H1 (cell line): ENCODE results near the gene ATL3. TPM values are rescaled to one million over a fixed set of nuclear protein-coding genes. Genes with fewer than 3 reads are reported as not detected.

Experiments
- CTCF ChIA-PET: fragments of 300-600 bp; sonication (Branson Sonifier 250); formaldehyde crosslinking; loops from one replicate; lab custom pipeline; 2021; ENCODE audit not compliant: partially characterized antibody; lab: Charles Lee
- POLR2A ChIA-PET: fragments of 300-600 bp; sonication (Branson Sonifier 250); formaldehyde crosslinking; loops from one replicate; lab custom pipeline; 2021; ENCODE audit warnings: inconsistent platforms; ENCODE audit not compliant: partially characterized antibody; lab: Charles Lee
- DNase-seq, 2 experiments: peaks; one replicate each; pipeline versions ENCODE4 v3.0.0 to v3.0.0-alpha.2; 2010 to 2022; ENCODE audit warnings: low spot score in 2 of 2, low read depth in 1 of 2, mixed read lengths in 1 of 2
- FAIRE-seq: peaks from 2 replicates; lab custom pipeline; 2011; peaks lifted over from hg19 to GRCh38; lab: Jason Lieb, UNC
- H2AFZ ChIP-seq: 2 replicates; pipeline ENCODE4 v1.8.1; 2012; ENCODE audit warnings: low read length, inconsistent platforms
- H2AK5ac ChIP-seq: 2 replicates; pipeline ENCODE4 v1.6.1; 2013; ENCODE audit warnings: low read depth, low read length
- H2BK120ac ChIP-seq: replicated peaks from 2 replicates; pipeline ENCODE3; 2013; ENCODE audit warnings: low read depth, low read length, inconsistent platforms
- H2BK12ac ChIP-seq: 2 replicates; pipeline ENCODE4 v1.6.1; 2013; ENCODE audit warnings: low read depth, low read length
- H2BK15ac ChIP-seq: 2 replicates; pipeline ENCODE4 v1.6.1; 2013; ENCODE audit warnings: low read length
- H2BK20ac ChIP-seq: 2 replicates; pipeline ENCODE4 v1.6.1; 2013; ENCODE audit warnings: low read length
- H2BK5ac ChIP-seq: 2 replicates; pipeline ENCODE4 v1.6.1; 2013; ENCODE audit warnings: low read depth, low read length
- H3K14ac ChIP-seq: 2 replicates; pipeline ENCODE4 v1.6.1; 2013; ENCODE audit warnings: inconsistent platforms; ENCODE audit not compliant: insufficient read length
- H3K18ac ChIP-seq: 2 replicates; pipeline ENCODE4 v1.6.1; 2013; ENCODE audit warnings: low read length; ENCODE audit errors: extremely low read depth
- H3K23ac ChIP-seq: 2 replicates; pipeline ENCODE4 v1.6.1; 2013; ENCODE audit warnings: inconsistent platforms; ENCODE audit not compliant: insufficient read length
- H3K23me2 ChIP-seq: 2 replicates; pipeline ENCODE4 v1.6.1; 2013; ENCODE audit warnings: low read depth, low read length
- H3K27ac ChIP-seq: 2 replicates; pipeline ENCODE4 v1.6.1; 2011; ENCODE audit warnings: low read depth, low read length, inconsistent platforms
- H3K27me3 ChIP-seq, 4 experiments: replicated peaks in 1 of 4; 1 replicate in 1 of 4; 2 replicates in 3 of 4; pipeline versions ENCODE4 v1.6.1 to v1.8.1; 2011 to 2013; ENCODE audit warnings: low read length in 3 of 4, mild to moderate bottlenecking in 3 of 4, inconsistent platforms in 2 of 4, mixed read lengths in 2 of 4, moderate library complexity in 1 of 4; ENCODE audit not compliant: control insufficient read depth in 3 of 4, insufficient read depth in 3 of 4; ENCODE audit errors: extremely low read depth in 1 of 4
- H3K36me3 ChIP-seq, 4 experiments: 2 replicates each; pipeline versions ENCODE4 v1.6.1 to v1.8.1; 2011 to 2013; ENCODE audit warnings: mild to moderate bottlenecking in 4 of 4, low read length in 3 of 4, moderate library complexity in 2 of 4, control low read depth in 1 of 4, inconsistent platforms in 1 of 4; ENCODE audit not compliant: insufficient read depth in 4 of 4, control insufficient read depth in 2 of 4
- H3K4ac ChIP-seq: replicated peaks from 2 replicates; pipeline ENCODE3; 2013; ENCODE audit warnings: low read length, low read depth, mixed read lengths, inconsistent platforms; ENCODE audit not compliant: insufficient read length
- H3K4me1 ChIP-seq, 4 experiments: replicated peaks in 1 of 4; 1 replicate in 1 of 4; 2 replicates in 3 of 4; pipeline versions ENCODE4 v1.6.1 to v1.8.1; 2011 to 2013; ENCODE audit warnings: low read length in 3 of 4, inconsistent platforms in 2 of 4, mixed read lengths in 1 of 4; ENCODE audit not compliant: insufficient read depth in 4 of 4, control insufficient read depth in 3 of 4
- H3K4me2 ChIP-seq, 2 experiments: 2 replicates each; pipeline versions ENCODE4 v1.6.1 to v1.8.1; 2011 to 2013; ENCODE audit warnings: low read depth in 2 of 2, low read length in 2 of 2, control low read depth in 1 of 2, inconsistent platforms in 1 of 2, mild to moderate bottlenecking in 1 of 2; ENCODE audit not compliant: insufficient read depth in 1 of 2
- H3K4me3 ChIP-seq, 4 experiments: fragments of 200-600, 300-600 bp in 1 of 4; sonication (generic), shearing (Covaris generic), sonication (Bioruptor Twin) in 1 of 4; 2 replicates each; pipeline versions ENCODE4 v1.5.1 to v1.8.1; 2011 to 2016; ENCODE audit warnings: low read length in 4 of 4, low read depth in 3 of 4, control low read depth in 2 of 4, inconsistent platforms in 2 of 4, mild to moderate bottlenecking in 2 of 4, mixed read lengths in 1 of 4, moderate library complexity in 1 of 4; ENCODE audit not compliant: insufficient read depth in 2 of 4; ENCODE audit errors: extremely low read depth in 1 of 4
- H3K56ac ChIP-seq: replicated peaks from 2 replicates; pipeline ENCODE3; 2013; ENCODE audit warnings: low read depth, mild to moderate bottlenecking, mixed read lengths, low read length, inconsistent platforms; ENCODE audit not compliant: insufficient read length
- H3K79me1 ChIP-seq: 2 replicates; pipeline ENCODE4 v1.6.1; 2013; ENCODE audit warnings: low read depth, low read length, control low read depth
- H3K79me2 ChIP-seq, 2 experiments: 2 replicates each; pipeline versions ENCODE4 v1.6.1 to v1.8.1; 2012 to 2013; ENCODE audit warnings: low read length in 2 of 2, mild to moderate bottlenecking in 2 of 2, inconsistent platforms in 1 of 2; ENCODE audit not compliant: insufficient read depth in 2 of 2, control insufficient read depth in 1 of 2
- H3K9ac ChIP-seq, 4 experiments: replicated peaks in 1 of 4; 1 replicate in 1 of 4; 2 replicates in 3 of 4; pipeline versions ENCODE4 v1.6.1 to v1.8.1; 2011 to 2013; ENCODE audit warnings: low read depth in 3 of 4, low read length in 3 of 4, control low read depth in 2 of 4, mild to moderate bottlenecking in 2 of 4, moderate library complexity in 2 of 4, inconsistent platforms in 1 of 4; ENCODE audit errors: extremely low read depth in 1 of 4
- H3K9me3 ChIP-seq, 2 experiments: 2 replicates each; pipeline versions ENCODE4 v1.6.1 to v1.8.1; 2012 to 2013; ENCODE audit warnings: mild to moderate bottlenecking in 2 of 2, moderate library complexity in 2 of 2, control low read depth in 1 of 2, inconsistent platforms in 1 of 2, low read depth in 1 of 2, low read length in 1 of 2, mixed read lengths in 1 of 2; ENCODE audit not compliant: insufficient read depth in 2 of 2
- H4K20me1 ChIP-seq, 2 experiments: replicated peaks in 1 of 2; 2 replicates each; pipeline versions ENCODE3 to v1.8.1; 2011 to 2013; ENCODE audit warnings: inconsistent platforms in 2 of 2, low read length in 2 of 2, mild to moderate bottlenecking in 1 of 2; ENCODE audit not compliant: insufficient read depth in 2 of 2, control insufficient read depth in 1 of 2
- H4K5ac ChIP-seq: 2 replicates; pipeline ENCODE4 v1.6.1; 2013; ENCODE audit warnings: low read length, low read depth, mixed read lengths, inconsistent platforms; ENCODE audit not compliant: insufficient read length
- H4K8ac ChIP-seq: 2 replicates; pipeline ENCODE4 v1.8.0; 2013; ENCODE audit warnings: mild to moderate bottlenecking, moderate library complexity, low read length, inconsistent platforms; ENCODE audit not compliant: insufficient read depth; ENCODE audit errors: extremely low read depth
- H4K91ac ChIP-seq: replicated peaks from 2 replicates; pipeline ENCODE3; 2013; ENCODE audit warnings: low read length, mixed read lengths, inconsistent platforms; ENCODE audit not compliant: insufficient read length
- BRCA1 ChIP-seq: IDR thresholded peaks from 2 replicates; pipeline ENCODE4 v1.6.1; 2012; ENCODE audit warnings: low read depth, low read length, improper control_type of control experiment
- CBX8 ChIP-seq: fragments of 300-800, 300-1000 bp; sonication (generic); IDR thresholded peaks from 2 replicates; pipeline ENCODE4 v1.7.1; 2016; ENCODE audit warnings: low read depth, low read length, borderline replicate concordance
- EGR1 ChIP-seq: IDR thresholded peaks from 2 replicates; pipeline ENCODE4 v1.6.1; 2011; ENCODE audit warnings: low read depth, low read length, borderline replicate concordance
- EP300 ChIP-seq, 2 experiments: IDR thresholded peaks; 1 replicate in 1 of 2; 2 replicates in 1 of 2; pipeline ENCODE4 v1.6.1; 2011 to 2012; ENCODE audit warnings: low read depth in 2 of 2, low read length in 2 of 2, mild to moderate bottlenecking in 2 of 2, borderline replicate concordance in 1 of 2, inconsistent platforms in 1 of 2, moderate library complexity in 1 of 2
- GABPA ChIP-seq: IDR thresholded peaks from 2 replicates; pipeline ENCODE4 v1.6.1; 2011; ENCODE audit warnings: mild to moderate bottlenecking, low read length, moderate library complexity, borderline replicate concordance; ENCODE audit not compliant: insufficient read depth
- HDAC6 ChIP-seq: IDR thresholded peaks from one replicate; pipeline ENCODE4 v1.7.1; 2012; ENCODE audit warnings: low read depth, mild to moderate bottlenecking, inconsistent platforms, low read length, moderate library complexity
- TCF12 ChIP-seq: IDR thresholded peaks from 2 replicates; pipeline ENCODE4 v1.6.1; 2011; ENCODE audit warnings: low read depth, mild to moderate bottlenecking, low read length
- ZNF274 ChIP-seq: IDR thresholded peaks from 2 replicates; pipeline ENCODE4 v1.7.0; 2012; ENCODE audit warnings: low read length, borderline replicate concordance; ENCODE audit errors: extremely low read depth
- WGBS, 2 experiments: shearing (Covaris generic) in 1 of 2; methylation state at CpG; one replicate each; pipeline versions ENCODE4 v1.1.6 to v1.1.7; 2013 to 2015; ENCODE audit warnings: low lambda C conversion rate in 2 of 2, mixed read lengths in 2 of 2, inconsistent platforms in 1 of 2, low coverage in 1 of 2, missing lambda C conversion rate in 1 of 2; ENCODE audit not compliant: insufficient replicate concordance in 2 of 2, insufficient coverage in 1 of 2, insufficient read length in 1 of 2; ENCODE audit errors: extremely low coverage in 1 of 2, missing lambda C conversion rate in 1 of 2; 5-methylcytosine and 5-hydroxymethylcytosine counted together
- polyA plus RNA-seq, 7 experiments: library from polyadenylated mRNA; depleted of rRNA in 3 of 7; stranded (reverse) in 5 of 7; unstranded in 2 of 7; fragments of >200 nt in 5 of 7; fragments of 200-250 nt in 2 of 7; gene quantifications; 1 replicate in 5 of 7; 2 replicates in 1 of 7; 4 replicates in 1 of 7; pipeline versions ENCODE4 v1.2.1 to v1.2.3, GENCODE V29; 2011 to 2013; ENCODE audit warnings: missing spikeins in 2 of 7, mixed read lengths in 2 of 7
- total RNA-seq: library from RNA; stranded (reverse); fragmentation: NEBNext Ultra II Directional; extraction: Animal tissue kit (Norgen Biotek cat#: 25700); gene quantifications from 2 replicates; pipeline ENCODE4 v1.2.1, GENCODE V29; 2021

ATL3 gene
- total and polyA plus RNA-seq, 2 of the 8 experiments (the other 6 are each of a cell fraction or from before 2014, with no cell fraction given) = 7.8 to 24.5 TPM

DNA sequence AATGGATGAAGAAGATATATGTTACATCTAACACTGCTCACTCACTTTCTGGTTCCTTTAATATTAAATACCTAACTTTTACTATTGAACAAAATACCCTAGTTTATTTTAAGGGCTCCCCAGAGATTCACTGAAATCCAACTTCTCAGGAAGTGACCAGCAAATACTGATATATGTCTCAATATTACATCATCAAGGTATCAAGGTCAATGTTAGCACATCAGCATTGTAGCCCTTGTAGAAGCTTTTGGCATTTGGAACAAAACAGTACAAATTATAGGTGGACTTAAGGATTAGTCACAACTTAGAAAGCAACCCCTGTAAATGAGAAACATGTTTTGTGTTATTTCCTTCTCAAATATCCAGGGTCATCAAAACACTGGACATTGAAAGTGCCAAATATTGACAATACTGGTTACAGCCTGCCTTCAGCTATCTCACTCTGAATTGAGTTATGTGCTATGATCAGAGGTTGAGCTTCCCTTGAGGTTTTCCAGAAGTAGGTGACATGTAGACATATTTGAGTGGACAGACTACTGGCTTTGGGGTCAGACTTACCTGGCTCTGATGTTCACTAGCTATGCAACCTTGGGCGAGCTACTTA lies 1.9 kb upstream of the ATL3 start:
- Histone ChIP-seq H3K23ac (no peak overlapping the region), H2BK12ac (no peak overlapping the region), H3K9ac (no peak overlapping the region), H3K27me3 (peaks cover 0 to 5% (median 0%) of the 10 kb centered on the region in 4 experiments; a peak in 2 of 7 replicates), H2BK5ac (no peak overlapping the region), H3K4me3 (no peak overlapping the region), H4K20me1 (no peaks in the 10 kb centered on the region), H3K4ac (no peak overlapping the region), H3K56ac (no peak overlapping the region), H4K5ac (no peak overlapping the region), H3K4me2 (no peak overlapping the region), H3K4me1 (peaks cover 0 to 8% (median 2%) of the 10 kb centered on the region in 4 experiments; a peak in 2 of 7 replicates), H3K27ac (no peak overlapping the region), H3K79me2 (peaks cover 0 to 23% of the 10 kb centered on the region in 2 experiments; a peak in 3 of 4 replicates), H3K79me1 (no peaks in the 10 kb centered on the region), H3K36me3 (no peaks in the 10 kb centered on the region), H2BK120ac (no peak overlapping the region), H3K23me2 (no peaks in the 10 kb centered on the region; the same call in 1 of the 2 replicates), H4K91ac (no peak overlapping the region), H3K14ac (no peak overlapping the region), H2BK15ac (no peak overlapping the region), H4K8ac (no peak overlapping the region), H2BK20ac (no peak overlapping the region), H3K9me3 (peaks cover 0 to 4% of the 10 kb centered on the region in 2 experiments; a peak in 1 of 4 replicates), H2AK5ac (no peak overlapping the region), H3K18ac (no peak overlapping the region), H2AFZ (no peak overlapping the region)
- POLR2A ChIA-PET = interaction anchor here (1.3 to 6.0 kb wide), 3 partner anchors 8 to 19 kb away, joined by 3 to 58 read pairs (median 3); partner anchors contain the start of gene RTN3
- CTCF ChIA-PET = interaction anchor here (0.9 to 1.4 kb wide), 4 partner anchors 9 to 62 kb away, joined by 3 to 5 read pairs (median 4); no protein-coding TSS in a partner anchor
- 89% methylated on average over 1 of the region's 1 CpG; no CpG with 5 or more reads in 1 of the 2 experiments for WGBS, 2 experiments
- DNase-seq = no peak
- no peak for FAIRE-seq
- TF ChIP-seq HDAC6 (no peak), GABPA (no peak), EP300 (IDR thresholded peaks at IDR 0.05; ENCODE audit: borderline replicate concordance in 1 of 2, low read depth in 2 of 2, low read length in 2 of 2) (no peak), TCF12 (no peak), EGR1 (no peak), CBX8 (no peak), ZNF274 (no peak), BRCA1 (no peak)
